Raji (cell line): ENCODE results near the gene PKIB.

Experiments used
- POLR2A ChIP-seq: IDR thresholded peaks from 2 replicates; pipeline ENCODE4 v1.6.1; 2011; ENCODE audit warnings: low read depth, low read length, control low read depth; ENCODE audit not compliant: insufficient read depth

Gene PKIB

DNA sequence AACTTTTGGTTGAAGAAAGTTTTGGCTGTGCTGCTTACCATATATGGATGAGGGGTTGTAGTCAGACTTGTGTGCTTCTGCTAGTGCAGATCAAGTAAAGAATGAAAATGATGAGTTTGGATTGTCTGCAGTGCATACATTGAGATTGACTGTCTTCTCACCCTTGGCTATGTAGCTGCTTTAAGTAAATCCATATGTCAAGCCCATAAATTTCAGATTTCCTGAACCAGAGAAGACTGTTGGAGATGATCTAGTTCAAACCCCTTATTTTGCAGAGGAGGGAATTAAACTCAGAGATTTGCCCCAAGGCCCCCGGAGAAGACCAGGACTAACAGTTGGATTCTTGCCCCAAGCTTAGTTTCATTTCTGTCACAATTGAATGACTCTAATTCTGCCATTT is 67.2 kb downstream of the PKIB start:
- no peak for TF ChIP-seq POLR2A

DNA sequence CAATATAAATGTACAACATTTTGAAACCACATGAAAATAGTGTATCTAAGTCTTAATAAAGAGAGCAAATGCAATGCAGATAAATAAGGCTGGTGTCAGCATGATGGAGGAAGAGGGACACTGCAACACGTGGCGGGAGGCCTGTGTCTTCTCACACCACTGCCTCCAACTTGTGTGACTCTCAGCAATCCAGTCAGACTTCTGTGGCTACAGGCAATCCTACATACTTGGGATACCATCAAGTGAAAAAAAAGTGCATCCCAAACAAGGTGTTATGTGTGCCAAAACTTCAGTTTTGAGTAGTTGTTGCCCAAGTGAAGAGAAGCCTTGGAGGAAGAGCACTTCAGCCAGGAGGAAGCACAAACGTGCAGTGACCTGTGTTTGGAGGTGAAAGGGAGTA is 68.6 kb downstream of the PKIB start:
- TF ChIP-seq POLR2A = no peak

DNA sequence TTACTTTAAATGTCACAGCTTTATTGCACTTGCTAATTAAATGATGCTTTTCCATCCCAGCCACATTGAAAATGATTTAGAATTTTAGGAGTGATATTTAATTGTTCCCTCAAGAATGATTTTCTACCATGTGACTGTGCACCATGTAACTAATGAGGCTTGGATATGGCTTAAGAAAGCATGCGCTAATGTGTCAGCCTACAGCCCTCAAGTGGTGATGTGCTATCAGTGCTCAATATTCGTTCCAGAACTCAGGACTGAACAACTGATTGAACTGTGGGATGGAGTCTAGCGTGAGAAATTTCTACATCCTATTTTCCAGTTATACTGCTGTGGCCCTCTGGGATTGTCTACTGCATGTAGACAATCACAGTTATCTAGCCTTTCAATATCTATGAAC is 71.5 kb downstream of the PKIB start:
- TF ChIP-seq POLR2A = no peak

DNA sequence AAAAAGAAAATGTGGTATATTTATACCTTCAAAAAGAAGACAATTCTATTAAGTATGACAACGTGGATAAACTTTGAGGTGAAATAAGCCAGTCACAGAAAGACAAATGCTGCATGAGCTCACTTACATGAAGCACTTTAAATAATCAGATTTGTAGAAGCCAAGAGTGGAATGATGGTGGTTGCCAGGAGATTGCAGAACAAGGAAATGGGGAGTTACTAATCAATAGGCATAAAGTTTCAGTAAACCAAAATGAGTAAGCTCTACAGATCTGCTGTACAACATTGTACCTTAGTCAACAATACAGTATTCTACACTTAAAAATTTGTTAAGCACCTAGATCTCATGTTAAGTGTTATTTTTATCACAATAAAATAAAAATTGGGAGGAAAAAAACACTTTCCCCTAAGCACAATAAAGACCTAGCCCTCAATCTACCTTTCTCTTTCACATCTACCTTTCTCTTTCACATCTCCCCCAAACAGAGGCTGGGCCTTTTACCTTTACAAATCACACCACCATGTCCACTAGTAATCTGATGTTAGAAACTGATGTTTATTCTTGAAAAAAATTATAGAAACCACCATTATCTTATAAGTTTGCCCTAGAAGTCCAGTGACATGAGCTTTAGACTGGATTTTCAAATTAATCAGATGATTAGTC is 73.9 kb downstream of the PKIB start:
- no peak for TF ChIP-seq POLR2A

DNA sequence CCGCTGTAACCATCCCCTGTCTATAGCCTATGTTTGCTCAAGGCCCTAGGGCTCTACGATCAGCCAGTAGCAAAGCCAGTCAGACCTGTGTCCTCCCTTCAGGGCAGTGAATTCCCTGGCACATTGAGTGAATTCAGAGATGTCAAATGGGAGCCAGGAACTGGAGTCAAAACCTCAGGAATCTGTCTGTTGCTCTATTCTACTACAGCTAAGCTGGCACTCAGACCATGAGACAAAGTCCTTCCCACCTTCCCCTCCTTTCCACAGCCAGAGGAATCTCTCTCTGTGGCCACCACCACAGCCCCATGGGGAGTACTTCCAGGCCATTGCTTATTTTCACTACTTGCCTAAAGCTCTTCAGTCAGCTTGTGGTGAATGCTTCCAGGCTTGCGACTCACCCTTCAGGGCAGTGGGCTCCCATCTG is 82.0 kb downstream of the PKIB start:
- TF ChIP-seq POLR2A = no peak

DNA sequence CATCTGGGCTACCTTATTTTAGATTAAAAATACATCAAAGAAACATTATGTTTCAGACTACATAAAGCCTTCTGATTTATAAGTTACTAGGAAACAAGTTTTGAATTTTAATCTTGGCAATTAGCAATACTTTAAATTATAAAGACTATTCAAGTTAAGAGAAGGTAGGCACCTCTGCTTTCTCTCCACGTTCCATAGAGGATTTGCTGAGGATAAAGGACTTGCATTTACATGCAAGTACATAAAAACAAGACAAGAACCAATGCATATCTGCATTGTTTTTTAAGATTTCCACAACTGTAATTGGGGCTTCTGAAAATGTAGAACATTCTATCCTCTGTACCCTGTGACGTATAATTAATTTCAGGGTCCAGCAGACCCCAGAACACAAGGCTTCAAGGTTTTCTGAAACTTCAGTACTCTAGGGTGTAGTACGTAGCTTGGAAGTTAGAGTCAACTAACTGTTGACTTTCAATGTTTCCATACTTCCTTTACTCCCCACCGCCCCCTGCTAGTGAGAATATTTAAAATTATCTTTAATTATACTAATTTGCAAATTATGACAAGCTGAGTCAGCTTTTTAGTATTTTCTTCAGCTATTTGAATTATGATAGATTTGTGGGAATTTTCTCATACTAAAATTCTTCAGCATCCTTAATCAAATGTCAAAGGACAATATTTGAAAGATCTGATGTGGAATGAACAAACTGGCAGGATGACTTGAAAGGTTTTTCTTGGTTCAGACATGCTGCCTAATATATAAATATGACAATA is 82.8 kb downstream of the PKIB start:
- TF ChIP-seq POLR2A = no peak

DNA sequence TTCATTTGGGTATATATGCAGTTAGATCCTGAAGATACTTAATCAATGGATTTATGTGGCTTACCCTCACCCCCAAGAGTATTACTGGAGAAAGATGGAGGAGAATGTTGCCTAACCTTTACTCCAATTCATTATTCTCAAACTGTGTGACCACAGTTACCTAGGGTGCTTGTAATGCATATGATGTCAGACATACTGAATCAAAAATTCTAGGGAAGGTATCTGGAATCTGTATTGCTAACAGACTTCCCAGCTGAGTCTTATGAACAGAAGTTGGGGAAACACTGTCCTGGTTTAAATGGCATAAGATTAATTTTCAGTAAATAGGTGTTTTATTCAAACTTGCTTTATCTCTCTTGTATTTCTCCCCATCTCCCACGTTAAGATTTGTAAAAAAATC is 83.9 kb downstream of the PKIB start:
- TF ChIP-seq POLR2A = no peak

DNA sequence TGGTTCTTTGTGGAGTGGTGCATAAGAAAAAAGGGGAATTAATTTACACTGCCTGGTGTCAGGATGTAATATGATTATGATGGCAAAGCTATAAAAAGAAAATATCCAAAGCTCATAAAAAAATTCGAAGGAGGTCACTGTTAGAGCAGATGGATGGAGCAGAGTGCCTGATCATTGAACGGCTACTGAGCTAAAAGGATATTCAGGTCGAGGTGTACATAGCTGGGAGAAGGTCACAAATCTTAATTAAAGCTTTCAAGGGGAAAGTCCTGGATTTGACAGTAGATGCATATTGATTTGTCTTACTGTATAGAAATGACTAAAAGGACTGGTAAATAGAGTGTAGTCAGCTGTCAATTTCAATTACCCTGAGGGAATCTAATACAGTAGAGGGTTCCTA is 84.4 kb downstream of the PKIB start:
- no peak for TF ChIP-seq POLR2A

DNA sequence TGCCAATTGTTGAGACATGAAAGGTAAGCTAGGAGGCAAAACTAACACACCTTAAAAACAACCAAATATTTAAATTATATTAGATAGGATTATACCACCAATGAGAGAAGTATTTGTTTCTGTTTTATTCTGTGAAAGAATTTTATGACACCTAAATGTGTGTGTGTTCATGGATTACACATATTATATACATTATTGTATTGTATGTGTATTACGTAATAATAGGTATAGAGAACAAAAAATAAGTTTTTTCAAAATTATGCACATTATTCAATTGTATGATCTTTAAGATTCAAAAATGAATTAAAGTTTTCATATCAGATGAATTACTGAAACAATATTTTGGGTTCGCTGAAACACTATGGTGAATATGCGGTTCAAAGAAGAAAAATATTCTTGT is 85.0 kb downstream of the PKIB start:
- no peak for TF ChIP-seq POLR2A

DNA sequence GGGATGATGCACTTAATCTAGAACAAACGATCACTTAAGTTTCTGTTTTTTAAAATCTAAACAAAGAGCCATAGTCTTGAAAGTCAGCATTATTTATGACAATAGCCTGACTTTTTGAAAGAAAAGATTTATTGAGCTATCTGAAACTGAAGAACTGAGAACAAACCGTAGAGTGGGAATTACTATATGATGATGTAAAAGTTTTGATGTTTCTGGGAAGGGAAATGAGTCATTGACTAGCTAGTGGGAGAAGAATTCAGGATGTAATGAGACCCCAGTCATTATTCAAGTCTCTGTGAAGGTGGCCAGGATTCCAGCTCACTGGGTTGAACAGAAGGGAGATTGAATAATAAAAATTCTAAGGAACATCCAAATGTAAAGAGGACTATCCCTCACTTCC is 85.9 kb downstream of the PKIB start:
- no peak for TF ChIP-seq POLR2A

DNA sequence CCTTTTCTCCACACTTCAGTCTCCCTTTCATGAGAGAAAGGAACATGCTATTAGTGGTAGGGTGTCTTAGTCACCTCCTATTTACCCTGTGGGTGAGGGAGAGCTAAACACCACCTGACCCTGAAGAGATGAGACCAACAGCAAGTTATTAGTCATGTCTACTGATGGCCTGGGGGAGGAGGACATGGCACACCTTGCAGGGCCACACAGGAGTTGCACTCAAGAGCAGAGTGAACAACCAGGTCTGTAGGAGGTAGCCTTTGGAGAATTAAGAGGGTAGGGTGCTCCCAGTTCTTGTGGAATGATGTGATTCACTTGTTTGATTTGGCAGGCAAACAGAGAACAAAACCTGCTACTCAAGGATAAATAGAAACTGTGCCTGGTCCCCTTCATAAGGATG is 86.6 kb downstream of the PKIB start:
- no peak for TF ChIP-seq POLR2A

DNA sequence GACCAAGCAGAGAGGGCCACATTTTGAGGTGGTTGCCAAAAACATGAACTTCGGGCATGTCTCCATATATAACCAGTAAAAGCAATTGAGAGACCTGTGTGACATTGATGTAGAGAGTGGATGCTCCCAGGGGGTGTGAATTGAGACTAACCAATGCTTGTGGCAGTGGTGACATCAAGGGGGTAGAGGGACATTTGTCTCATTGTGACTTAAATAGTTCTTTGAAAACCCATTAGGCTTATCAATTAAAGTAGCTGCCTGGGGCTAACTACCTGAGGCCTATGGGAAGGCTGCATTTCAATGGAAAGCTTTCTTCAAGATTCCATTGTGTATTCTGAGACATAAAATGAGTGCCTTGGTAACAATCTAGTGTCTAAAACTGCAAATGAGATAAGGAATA is 87.3 kb downstream of the PKIB start:
- TF ChIP-seq POLR2A = no peak

DNA sequence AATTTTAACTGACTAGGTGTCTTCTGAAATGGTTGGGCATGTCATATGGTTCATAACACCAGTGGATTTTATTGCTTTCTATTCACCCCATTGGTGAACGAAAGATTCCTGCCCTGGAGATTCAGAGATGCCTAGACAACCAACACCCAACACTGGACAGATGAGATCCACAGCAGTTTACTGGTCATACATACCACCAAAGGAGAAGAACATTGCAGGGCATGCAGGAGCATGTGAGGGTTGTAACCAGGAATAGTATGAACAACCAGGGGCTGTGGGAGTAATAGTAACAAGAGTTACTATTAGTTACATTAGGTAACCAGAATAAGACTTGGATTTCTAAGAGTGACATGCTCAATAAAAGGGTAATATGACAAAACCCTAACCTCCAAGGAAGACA is 91.5 kb downstream of the PKIB start:
- TF ChIP-seq POLR2A = no peak

DNA sequence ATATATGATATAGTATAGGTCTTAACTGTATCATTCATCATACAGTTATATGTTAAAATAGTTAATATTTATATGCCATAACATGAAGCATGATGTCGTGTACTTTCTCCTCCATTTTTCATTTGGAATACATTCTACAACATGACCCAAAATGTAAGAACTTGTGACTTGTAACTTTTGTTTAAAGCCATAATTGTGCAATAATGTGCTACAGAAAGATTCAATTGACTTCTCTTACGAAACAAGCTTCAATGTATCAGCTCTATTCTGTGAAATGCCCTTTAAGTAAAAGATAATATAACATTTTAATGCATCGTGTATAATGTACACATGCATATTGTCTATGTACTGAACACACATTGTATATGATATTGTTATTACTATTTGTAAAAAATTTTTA is 92.6 kb downstream of the PKIB start:
- no peak for TF ChIP-seq POLR2A

DNA sequence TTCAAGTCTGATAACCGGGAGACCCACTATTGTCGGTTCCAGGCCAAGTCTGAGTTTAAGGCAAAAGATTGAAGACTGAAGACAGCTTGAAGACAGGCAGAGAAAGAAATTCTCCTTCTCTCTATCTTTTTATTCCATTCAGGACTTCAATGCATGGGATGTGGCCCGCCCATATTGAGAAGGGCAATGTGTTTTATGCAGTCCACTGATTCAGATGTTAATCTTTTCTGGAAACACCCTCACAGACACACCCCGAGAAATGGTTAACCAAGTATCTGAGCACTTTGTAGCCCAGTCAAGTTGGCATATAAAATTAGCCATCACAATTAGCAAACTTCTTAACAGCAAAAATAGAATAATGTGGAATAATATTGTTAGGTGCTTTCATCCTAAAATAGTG is 93.9 kb downstream of the PKIB start:
- no peak for TF ChIP-seq POLR2A

DNA sequence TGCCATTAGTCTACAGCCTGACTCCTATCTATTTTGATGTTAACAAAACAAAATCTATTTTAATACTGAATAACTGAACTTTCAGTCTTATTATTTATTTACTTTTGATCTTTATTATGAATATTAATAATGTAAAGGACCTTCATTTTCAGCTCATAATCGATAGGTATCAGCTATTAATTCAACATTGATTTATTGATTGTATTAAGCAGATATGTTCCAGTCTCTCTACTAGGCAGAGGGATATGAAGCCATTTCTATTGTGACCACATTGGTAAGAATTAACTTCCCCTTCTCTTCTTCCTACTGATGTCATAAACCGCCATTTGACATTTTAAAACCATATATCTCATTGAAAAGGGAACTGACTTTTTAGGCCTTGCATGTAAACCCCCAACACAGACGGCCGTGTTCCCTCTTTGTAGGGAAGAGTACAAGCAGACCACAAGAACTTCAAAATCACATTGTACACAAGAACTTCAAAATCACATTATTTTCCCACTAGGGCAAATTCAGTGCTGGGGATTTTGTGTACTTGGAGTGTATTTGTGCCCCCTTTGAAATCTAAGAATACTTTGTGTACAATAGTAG is 99.8 kb downstream of the PKIB start:
- no peak for TF ChIP-seq POLR2A
